Activated naive CD4-positive, alpha-beta T cell treated with anti-CD3 and anti-CD28 coated beads, Interleukin-2, amount 10 ng/mL, durations not matched to agents 7 days and 5 days (primary cell): ENCODE data around the gene CDK7.
A peak's percentile ranks its signal among the peaks of the same experiment; 100 is the strongest.
"Not testable (repeated sequence)": the region's sequence is repeated elsewhere in the genome, so short reads cannot be mapped to it uniquely, and the experiment has no call there.

Source experiments
- CTCF ChIA-PET: fragments of 350-600 bp; sonication (Branson Sonifier 250); formaldehyde crosslinking; loops from one replicate; lab custom pipeline; 2021; ENCODE audit warnings: antibody characterized with exemption; lab: Charles Lee
- DNase-seq: peaks from one replicate; pipeline ENCODE4 v3.0.0-alpha.2; 2020
- H3K27ac Mint-ChIP-seq: one replicate; pipeline ENCODE4 v1.8.0; 2021; ENCODE audit warnings: mild to moderate bottlenecking, moderate library complexity, mixed read lengths
- H3K27me3 Mint-ChIP-seq: one replicate; pipeline ENCODE4 v1.8.0; 2021; ENCODE audit warnings: mild to moderate bottlenecking, mixed read lengths
- H3K36me3 Mint-ChIP-seq: one replicate; pipeline ENCODE4 v1.8.0; 2021; ENCODE audit warnings: mixed read lengths
- H3K4me1 Mint-ChIP-seq: one replicate; pipeline ENCODE4 v1.8.0; 2021; ENCODE audit warnings: mixed read lengths
- H3K4me3 Mint-ChIP-seq: one replicate; pipeline ENCODE4 v1.8.0; 2021; ENCODE audit warnings: mild to moderate bottlenecking, moderate library complexity, mixed read lengths
- H3K9me3 Mint-ChIP-seq: one replicate; pipeline ENCODE4 v1.8.0; 2021; ENCODE audit warnings: mixed read lengths

The CDK7 gene

DNA sequence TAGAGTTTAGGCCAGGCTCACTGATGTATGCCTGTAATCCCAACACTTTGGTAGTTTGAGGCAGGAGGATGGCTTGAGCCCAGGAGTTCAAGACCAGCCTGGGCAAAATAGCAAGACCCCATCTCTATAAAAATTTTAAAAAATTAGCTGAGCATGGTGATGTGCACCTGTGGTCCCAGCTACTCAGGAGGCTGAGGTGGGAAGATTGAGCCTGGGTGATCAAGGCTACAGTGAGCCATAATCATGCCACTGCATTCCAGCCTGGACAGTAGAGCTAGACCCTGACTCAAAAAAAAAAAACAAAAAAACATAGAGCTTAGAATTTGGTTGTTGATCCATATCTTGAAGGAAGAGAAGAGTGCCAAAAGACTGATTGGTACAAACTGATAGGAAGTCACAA, 14.7 kb upstream of the CDK7 start:
- CTCF ChIA-PET, result no interaction called here
- H3K27ac Mint-ChIP-seq, result no peak overlapping the region
- H3K4me1 Mint-ChIP-seq, result peaks cover 21% of the 10 kb centered on the region
- no peaks in the 10 kb centered on the region for H3K9me3 Mint-ChIP-seq
- peaks cover 10% of the 10 kb centered on the region for H3K36me3 Mint-ChIP-seq
- no peak for DNase-seq
- no peak overlapping the region for H3K4me3 Mint-ChIP-seq
- no peaks in the 10 kb centered on the region for H3K27me3 Mint-ChIP-seq

DNA sequence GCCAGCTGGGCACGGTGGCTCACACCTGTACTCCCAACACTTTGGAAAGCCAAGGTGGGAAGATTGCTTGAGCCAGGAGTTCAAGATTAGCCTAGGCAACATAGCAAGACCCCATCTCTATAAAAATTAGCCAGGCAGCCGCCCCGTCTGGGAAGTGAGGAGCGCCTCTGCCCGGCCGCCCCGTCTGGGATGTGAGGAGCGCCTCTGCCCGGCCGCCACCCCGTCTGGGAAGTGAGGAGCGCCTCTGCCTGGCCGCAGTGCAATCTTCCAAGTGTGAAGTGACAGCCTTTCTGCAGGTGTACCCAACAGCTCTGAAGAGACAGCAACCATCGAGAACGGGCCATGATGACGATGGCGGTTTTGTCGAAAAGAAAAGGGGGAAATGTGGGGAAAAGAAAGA, 14.3 kb upstream of the CDK7 start:
- not testable (repeated sequence) for H3K27me3 Mint-ChIP-seq

DNA sequence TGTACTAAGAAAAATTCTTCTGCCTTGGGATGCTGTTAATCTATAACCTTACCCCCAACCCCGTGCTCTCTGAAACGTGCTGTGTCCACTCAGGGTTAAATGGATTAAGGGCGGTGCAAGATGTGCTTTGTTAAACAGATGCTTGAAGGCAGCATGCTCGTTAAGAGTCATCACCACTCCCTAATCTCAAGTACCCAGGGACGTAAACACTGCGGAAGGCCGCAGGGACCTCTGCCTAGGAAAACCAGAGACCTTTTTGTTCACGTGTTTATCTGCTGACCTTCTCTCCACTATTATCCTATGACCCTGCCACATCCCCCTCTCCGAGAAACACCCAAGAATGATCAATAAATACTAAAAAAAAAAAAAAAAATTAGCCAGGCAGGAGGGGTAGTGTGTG, 13.9 kb upstream of the CDK7 start:
- Mint-ChIP-seq H3K4me1 (peaks cover 19% of the 10 kb centered on the region), H3K36me3 (peaks cover 11% of the 10 kb centered on the region)
- H3K27ac Mint-ChIP-seq, H3K9me3 Mint-ChIP-seq, DNase-seq, H3K4me3 Mint-ChIP-seq, H3K27me3 Mint-ChIP-seq, CTCF ChIA-PET: not testable (repeated sequence)

More for the DNA sequence above, 14.3 kb upstream of the CDK7 start:
- H3K27ac Mint-ChIP-seq, H3K4me3 Mint-ChIP-seq, CTCF ChIA-PET, H3K36me3 Mint-ChIP-seq, DNase-seq, H3K9me3 Mint-ChIP-seq: not testable (repeated sequence)
- peaks cover 19% of the 10 kb centered on the region for H3K4me1 Mint-ChIP-seq

DNA sequence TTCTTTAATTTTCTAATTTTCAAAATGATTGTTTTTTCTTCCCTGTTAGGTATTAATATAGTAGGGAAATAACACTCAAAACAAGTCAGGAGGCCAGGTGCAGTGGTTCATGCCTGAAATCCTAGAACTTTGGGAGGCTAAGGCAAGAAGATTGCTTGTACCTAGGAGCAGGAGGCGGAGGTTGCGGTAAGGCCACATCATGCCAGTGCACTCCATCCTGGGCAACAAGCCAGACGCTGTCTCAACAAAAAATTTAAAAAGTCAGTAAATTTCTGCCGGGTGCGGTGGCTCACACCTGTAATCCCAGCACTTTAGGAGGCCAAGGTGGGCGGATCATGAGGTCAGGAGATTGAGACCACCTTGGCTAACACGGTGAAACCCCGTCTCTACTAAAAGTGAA, 10.2 kb upstream of the CDK7 start:
- Mint-ChIP-seq H3K4me1 (no peaks in the 10 kb centered on the region), H3K27ac (no peak overlapping the region), H3K36me3 (peaks cover 19% of the 10 kb centered on the region), H3K4me3 (no peak overlapping the region), H3K27me3 (no peaks in the 10 kb centered on the region), H3K9me3 (no peaks in the 10 kb centered on the region)
- CTCF ChIA-PET, result no interaction called here
- DNase-seq, result no peak

DNA sequence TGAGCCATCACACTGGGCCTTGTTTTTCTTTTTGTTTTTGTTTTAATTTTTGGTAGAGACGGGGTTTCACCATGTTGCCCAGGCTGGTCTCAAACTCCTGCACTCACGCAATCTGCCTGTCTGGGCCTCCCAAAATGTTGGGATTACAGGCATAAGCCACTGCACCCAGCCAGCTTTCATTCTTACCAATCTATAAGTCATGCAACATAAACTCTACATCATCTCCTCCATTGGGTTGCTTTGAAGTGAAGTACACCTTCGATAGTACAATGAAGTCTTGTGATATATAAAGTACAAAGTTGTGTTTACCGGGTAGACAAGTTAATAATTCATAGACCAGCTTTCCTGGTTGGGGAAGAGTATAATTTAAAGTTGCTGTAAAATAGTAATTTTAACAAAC, 8.8 kb upstream of the CDK7 start:
- no peak overlapping the region for H3K4me3 Mint-ChIP-seq
- DNase-seq, result no peak
- no peaks in the 10 kb centered on the region for H3K9me3 Mint-ChIP-seq
- no peak overlapping the region for H3K27ac Mint-ChIP-seq
- peaks cover 22% of the 10 kb centered on the region for H3K36me3 Mint-ChIP-seq
- H3K4me1 Mint-ChIP-seq, result no peaks in the 10 kb centered on the region
- CTCF ChIA-PET, result no interaction called here
- H3K27me3 Mint-ChIP-seq, result no peaks in the 10 kb centered on the region

DNA sequence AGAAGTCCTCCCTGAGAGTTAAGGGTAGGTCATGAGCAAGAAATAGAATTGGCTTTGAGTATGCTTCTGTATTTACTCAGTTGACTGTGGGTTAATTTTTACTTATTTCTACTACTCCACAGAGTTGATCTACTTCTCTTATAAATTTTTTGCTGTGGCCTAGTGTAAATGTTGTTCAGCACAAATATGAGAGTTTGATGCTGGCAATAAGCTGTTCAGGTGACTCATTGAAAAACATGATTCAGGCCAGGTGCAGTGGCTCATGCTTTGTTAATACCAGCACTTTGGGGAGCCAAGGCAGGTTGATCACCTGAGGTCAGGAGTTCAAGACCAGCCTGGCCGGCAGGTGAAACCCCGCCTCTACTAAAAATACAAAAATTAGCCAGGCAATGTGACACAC, 4.5 kb upstream of the CDK7 start:
- H3K4me3 Mint-ChIP-seq, result no peak overlapping the region
- H3K36me3 Mint-ChIP-seq, result peaks cover 16% of the 10 kb centered on the region
- CTCF ChIA-PET, result no interaction called here
- H3K27me3 Mint-ChIP-seq, result no peaks in the 10 kb centered on the region
- no peaks in the 10 kb centered on the region for H3K9me3 Mint-ChIP-seq
- H3K27ac Mint-ChIP-seq, result no peak overlapping the region
- DNase-seq, result no peak
- peaks cover 7% of the 10 kb centered on the region for H3K4me1 Mint-ChIP-seq

DNA sequence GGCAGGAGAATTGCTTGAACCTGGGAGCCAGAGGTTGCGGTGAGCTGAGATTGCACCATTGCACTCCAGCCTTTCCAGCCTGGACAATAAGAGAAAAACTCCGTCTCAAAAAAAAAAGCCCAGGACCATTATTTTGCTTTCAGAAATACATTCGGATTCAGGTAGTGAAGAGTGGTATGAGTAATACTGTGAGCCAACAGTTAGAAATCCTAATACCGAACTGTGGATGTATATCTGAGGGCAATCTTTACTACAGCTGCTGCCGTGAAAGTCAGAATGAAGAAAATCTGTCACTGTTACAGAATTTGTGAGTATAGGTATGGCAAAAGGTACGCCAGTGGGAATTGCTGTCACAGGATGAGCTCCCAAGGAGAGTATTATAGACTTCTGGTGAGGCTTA, 3.4 kb upstream of the CDK7 start:
- Mint-ChIP-seq H3K27ac (no peak overlapping the region), H3K36me3 (peaks cover 12% of the 10 kb centered on the region), H3K9me3 (no peaks in the 10 kb centered on the region), H3K4me3 (no peak overlapping the region), H3K4me1 (peaks cover 17% of the 10 kb centered on the region), H3K27me3 (no peaks in the 10 kb centered on the region)
- no peak for DNase-seq
- CTCF ChIA-PET, result no interaction called here

DNA sequence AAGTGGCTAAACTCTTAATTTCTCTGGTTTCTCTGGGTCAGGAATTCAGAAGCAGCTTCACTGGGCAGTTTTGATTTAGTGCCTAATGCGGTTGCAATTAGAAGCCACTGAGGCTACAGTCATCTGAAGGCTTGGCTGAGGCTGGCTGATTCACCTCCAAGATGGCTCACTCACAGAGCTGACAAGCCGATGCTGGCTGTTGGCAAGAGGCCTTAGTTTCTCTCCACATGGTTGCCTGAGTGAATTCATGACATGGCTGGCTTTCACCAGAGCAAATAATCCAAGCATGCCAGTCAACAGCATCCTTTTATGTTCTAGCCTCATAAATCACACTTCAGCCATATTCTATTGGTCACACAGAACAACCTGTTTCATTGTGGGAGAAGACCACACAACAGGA, 2.8 kb upstream of the CDK7 start:
- Mint-ChIP-seq H3K27me3 (no peaks in the 10 kb centered on the region), H3K4me1 (peaks cover 19% of the 10 kb centered on the region), H3K4me3 (no peak overlapping the region), H3K36me3 (peaks cover 14% of the 10 kb centered on the region), H3K9me3 (no peaks in the 10 kb centered on the region), H3K27ac (no peak overlapping the region)
- DNase-seq, result no peak
- CTCF ChIA-PET, result no interaction called here

DNA sequence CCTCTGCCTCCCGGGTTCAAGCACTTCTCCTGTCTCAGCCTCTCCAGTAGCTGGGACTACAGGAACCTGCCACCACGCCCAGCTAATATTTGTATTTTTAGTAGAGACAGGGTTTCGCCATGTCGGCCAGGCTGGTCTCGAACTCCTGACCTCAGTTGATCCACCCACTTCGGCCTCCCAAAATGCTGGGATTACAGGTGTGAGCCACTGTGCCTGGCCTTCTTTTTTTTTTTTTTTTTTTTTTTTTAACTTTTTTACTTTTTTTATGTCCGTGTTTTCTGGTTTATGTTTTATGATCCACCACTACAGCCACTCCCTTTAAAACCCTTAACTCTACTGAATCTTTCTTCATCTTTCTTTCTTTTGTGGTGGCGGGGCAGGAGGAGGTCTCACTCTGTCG, 2.0 kb downstream of the CDK7 start:
- CTCF ChIA-PET, H3K9me3 Mint-ChIP-seq, DNase-seq, H3K27me3 Mint-ChIP-seq: not testable (repeated sequence)
- Mint-ChIP-seq H3K36me3 (peaks cover 30% of the 10 kb centered on the region), H3K4me1 (peaks cover 45% of the 10 kb centered on the region), H3K4me3 (peak overlapping the region; percentile 52), H3K27ac (peak overlapping the region; percentile 26)

DNA sequence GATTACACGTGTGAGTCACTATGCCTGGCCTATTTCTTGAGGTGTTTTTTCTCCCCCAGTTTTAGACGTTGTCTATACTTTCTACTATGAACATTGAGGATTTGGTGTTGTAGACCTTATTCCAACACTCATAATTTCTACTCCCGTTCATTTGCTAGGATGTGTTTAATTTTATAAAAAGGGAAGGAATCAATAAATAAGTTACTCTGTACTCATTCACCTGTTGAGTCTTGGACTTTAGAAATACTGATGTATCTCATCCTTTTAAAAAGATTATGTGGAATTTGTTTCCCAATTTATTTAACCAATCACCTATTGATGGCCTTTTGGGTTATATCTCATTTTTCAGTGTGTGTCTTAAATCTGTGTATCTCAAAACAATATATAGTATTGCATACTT, 3.2 kb downstream of the CDK7 start:
- Mint-ChIP-seq H3K27ac (no peak overlapping the region), H3K27me3 (no peaks in the 10 kb centered on the region), H3K36me3 (peaks cover 38% of the 10 kb centered on the region), H3K4me1 (peaks cover 45% of the 10 kb centered on the region), H3K4me3 (no peak overlapping the region), H3K9me3 (no peaks in the 10 kb centered on the region)
- CTCF ChIA-PET, result no interaction called here
- no peak for DNase-seq

DNA sequence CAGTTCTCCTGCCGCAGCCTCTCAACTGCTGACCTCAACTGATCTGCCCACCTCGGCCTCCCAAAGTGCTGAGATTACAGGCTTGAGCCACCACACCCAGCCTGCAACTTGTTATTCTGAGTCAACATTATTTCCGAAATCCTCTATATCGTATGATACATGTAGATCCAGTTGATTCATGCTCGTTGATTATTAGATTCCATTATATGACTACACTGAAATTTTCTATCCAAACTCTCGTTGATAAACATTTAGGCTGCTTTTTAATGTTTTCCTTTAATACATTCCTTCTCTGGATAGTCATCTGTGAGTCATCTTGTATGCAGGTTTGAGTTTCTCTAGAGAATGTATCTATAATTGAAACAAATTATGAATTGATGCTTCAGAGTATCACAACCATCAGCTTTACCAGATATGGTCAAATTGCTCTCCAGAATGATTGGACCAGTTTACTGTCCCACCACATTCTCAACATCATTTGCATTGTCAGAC, 4.1 kb downstream of the CDK7 start:
- H3K36me3 Mint-ChIP-seq, result peaks cover 40% of the 10 kb centered on the region
- H3K9me3 Mint-ChIP-seq, result no peaks in the 10 kb centered on the region
- CTCF ChIA-PET, result no interaction called here
- no peaks in the 10 kb centered on the region for H3K27me3 Mint-ChIP-seq
- peaks cover 43% of the 10 kb centered on the region for H3K4me1 Mint-ChIP-seq
- no peak overlapping the region for H3K27ac Mint-ChIP-seq
- H3K4me3 Mint-ChIP-seq, result no peak overlapping the region
- DNase-seq, result no peak

DNA sequence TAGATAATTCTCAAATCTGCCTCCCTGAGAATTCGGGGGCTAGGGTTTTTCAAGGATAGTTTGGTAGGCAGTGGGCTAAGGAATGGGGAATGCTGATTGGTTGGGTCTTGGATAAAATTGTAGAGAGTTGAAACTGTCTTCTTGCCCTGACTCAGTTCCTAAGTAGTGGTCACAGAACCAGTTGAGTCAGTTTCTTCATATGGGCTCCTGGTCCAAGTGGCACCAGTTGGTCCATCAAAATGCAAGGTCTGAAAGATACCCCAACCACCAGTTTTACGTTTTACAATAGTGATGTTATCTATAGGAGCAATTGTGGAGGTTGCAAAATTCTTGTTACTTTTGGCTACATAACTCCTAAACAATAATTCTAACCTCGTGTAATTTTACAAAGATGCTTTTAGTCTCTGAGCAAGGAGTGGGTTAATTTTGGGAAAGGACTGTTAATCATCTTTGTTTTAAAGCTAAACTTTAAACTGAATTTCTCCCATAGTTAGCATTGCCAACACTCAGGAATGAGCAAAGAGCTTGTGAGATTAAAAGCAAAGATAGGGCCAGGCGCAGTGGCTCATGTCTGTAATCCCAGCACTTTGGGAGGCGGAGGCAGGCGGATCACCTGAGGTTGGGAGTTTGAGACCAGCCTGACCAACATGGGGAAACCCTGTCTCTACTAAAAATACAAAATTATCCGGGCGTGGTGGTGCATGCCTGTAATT, 7.7 kb downstream of the CDK7 start:
- CTCF ChIA-PET, result no interaction called here
- H3K9me3 Mint-ChIP-seq, result no peaks in the 10 kb centered on the region
- H3K36me3 Mint-ChIP-seq, result peaks cover 50% of the 10 kb centered on the region
- no peaks in the 10 kb centered on the region for H3K27me3 Mint-ChIP-seq
- H3K4me3 Mint-ChIP-seq, result no peak overlapping the region
- H3K4me1 Mint-ChIP-seq, result peaks cover 28% of the 10 kb centered on the region
- no peak overlapping the region for H3K27ac Mint-ChIP-seq
- DNase-seq, result no peak

DNA sequence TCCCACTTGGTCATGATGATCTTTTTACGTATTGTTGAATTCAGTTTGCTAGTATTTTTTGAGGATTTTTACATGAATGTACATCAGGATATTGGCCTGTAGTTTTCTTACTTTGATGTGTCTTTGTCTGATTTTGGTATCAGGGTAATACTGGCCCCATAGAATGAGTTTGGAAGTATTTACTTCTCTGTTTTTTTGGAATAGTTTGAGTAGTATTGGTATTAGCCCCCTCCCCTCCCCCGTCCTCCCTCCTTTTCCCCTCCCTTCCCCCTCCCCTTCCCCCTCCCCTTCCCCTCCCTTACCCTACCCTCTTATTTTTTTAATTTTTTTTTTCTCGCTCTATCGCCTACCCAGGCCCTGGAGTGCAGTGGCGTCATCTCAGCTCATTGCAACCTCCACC, 10.3 kb downstream of the CDK7 start:
- Mint-ChIP-seq H3K27me3 (no peaks in the 10 kb centered on the region), H3K36me3 (peaks cover 49% of the 10 kb centered on the region), H3K9me3 (peaks cover 5% of the 10 kb centered on the region), H3K27ac (no peak overlapping the region), H3K4me1 (peaks cover 16% of the 10 kb centered on the region), H3K4me3 (no peak overlapping the region)
- no peak for DNase-seq
- CTCF ChIA-PET, result no interaction called here

DNA sequence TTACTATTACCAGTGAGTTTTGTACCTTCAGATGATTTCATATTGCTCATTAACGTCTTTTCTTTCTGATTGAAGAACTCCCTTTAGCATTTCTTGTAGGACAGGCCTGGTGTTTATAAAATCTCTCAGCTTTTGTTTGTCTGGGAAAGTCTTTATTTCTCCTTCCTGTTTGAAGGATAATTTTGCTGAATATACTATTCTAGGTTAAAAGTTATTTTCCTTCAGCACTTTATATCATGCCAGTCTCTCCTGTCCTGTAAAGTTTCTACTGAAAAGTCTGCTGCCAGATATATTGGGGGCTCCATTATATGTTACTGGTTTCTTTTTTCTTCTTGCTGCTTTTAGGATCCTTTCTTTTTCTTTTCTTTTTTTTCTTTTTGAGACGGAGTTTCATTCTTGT, 13.3 kb downstream of the CDK7 start:
- Mint-ChIP-seq H3K27ac (no peak overlapping the region), H3K27me3 (no peaks in the 10 kb centered on the region), H3K9me3 (peaks cover 5% of the 10 kb centered on the region), H3K36me3 (peaks cover 31% of the 10 kb centered on the region), H3K4me3 (no peak overlapping the region), H3K4me1 (peaks cover 7% of the 10 kb centered on the region)
- no peak for DNase-seq
- CTCF ChIA-PET, result no interaction called here

DNA sequence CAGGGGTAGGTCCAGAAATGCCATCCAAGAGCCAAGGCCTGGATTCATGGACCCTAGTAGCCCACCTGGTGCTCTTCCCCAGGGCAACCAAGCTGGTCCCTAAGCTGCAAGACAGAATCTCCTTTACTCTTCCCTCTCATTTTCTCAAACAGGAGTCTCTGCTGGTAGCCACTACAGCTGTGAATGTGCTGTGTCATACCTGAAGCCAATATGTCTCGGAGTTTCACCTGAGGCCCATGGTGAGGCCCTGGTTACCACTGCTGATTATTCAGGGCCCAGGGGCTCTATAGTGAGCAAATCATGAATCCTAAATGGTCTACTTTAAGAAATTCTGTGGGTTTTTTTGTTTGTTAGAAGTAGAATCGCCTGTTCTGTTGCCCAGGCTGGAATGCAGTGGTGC, 15.9 kb downstream of the CDK7 start:
- Mint-ChIP-seq H3K27ac (no peak overlapping the region), H3K27me3 (no peaks in the 10 kb centered on the region), H3K9me3 (peaks cover 5% of the 10 kb centered on the region), H3K4me3 (no peak overlapping the region), H3K4me1 (peaks cover 3% of the 10 kb centered on the region), H3K36me3 (peaks cover 22% of the 10 kb centered on the region)
- CTCF ChIA-PET, result no interaction called here
- DNase-seq, result no peak
